Suppressor macrophage treated with lipopolysaccharide for 1 hour (primary cell): ENCODE data around the gene TMEM207.

Source experiments
- DNase-seq, 3 donors: peaks; one replicate each; pipeline ENCODE4 v3.0.0-alpha.2; 2020 to 2022

Gene TMEM207

DNA sequence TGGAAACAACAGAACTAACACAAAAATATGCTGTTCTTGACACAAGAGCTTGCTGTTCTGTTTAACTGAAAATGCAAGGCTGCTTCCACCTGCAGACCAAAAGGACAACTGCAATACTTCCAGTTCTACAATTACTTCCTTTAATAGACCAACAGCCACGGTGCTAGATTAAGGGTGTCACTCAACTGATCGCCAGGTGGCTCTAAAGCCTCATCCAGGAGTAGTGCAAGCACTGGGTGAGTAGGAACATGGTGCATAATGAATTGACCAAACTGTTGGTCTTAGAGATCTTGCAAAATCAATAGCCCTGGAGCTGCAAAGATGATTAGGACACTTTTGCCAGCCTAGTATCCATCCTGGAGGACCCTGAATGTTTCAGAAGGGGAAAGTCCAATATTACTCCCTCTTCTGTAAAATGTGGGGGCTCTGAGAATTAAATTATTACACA is 65.4 kb downstream of the TMEM207 start:
- DNase-seq, result peak; percentile 47 to 57 (median 48)

DNA sequence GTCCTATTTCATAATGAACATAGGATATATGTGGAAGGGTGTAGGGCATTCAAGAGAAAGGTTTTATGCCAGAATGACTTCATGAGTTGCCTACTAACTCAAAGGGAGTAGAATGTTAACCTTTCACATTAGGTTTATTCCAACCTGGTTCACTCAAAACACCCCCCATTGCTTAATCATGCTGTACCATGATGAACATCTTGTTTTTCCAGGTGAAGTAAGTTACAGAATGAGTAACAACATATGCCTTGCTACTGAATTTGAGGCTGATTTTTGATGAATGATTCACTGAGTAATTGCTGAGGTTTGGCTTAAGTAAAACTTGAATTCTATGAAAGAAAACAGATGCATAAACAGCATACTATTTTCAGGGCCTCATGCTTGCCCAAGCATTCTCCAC is 67.6 kb downstream of the TMEM207 start:
- no peak for DNase-seq

DNA sequence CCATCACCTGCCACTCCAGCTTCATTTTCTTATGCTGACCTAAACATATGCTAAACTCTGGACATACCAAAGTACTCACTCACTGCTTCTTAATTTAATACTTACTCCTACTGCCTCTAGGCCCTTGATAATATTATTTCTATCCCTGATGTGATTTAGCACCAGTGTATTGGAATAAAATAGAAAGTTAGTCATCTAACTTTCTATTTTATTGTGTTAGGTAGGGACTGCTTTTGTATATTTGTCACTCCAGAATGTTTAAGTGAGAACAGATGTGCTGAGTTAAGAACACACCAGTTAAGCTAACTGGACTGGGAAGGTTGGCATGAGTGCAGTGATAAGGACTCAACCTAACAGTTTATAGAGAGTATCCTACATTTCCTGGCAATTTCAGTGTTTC is 68.3 kb downstream of the TMEM207 start:
- DNase-seq, result no peak

DNA sequence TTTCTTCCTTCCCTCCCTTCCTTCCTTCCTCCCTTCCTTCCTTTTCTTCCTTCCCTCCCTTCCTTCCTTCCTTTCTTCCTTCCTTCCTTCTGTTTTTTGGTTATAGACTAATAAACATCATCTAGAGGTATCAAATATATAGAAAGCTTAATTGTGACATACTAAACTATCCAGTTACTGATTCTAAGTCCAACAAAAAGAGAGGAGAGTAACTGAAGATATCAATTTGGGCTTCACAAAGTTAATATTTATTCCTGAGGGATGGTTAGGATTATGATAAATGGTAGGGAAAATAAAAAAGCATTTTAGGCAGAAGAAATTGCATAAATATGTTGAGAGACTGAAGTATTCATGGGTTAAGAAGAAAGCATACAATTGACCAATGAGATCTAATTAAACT is 69.5 kb downstream of the TMEM207 start:
- no peak for DNase-seq
